Esophagus squamous epithelium (tissue), 4 donors: ENCODE measurements around the gene NBL1.

ENCODE experiments used
- CTCF ChIP-seq, 6 experiments: fragments of 450-650 bp in 4 of 6; fragments of 200-600 bp in 2 of 6; sonication (generic) in 2 of 6; IDR thresholded peaks; one replicate each; pipeline ENCODE4 v1.5.1; 2016 to 2019; ENCODE audit warnings: antibody characterized with exemption in 6 of 6, mild to moderate bottlenecking in 4 of 6, moderate library complexity in 4 of 6
- POLR2A ChIP-seq, 4 donors: fragments of 450-650 bp; IDR thresholded peaks; one replicate each; pipeline ENCODE4 v1.6.1; 2017; ENCODE audit warnings: antibody characterized with exemption in 4 of 4, mild to moderate bottlenecking in 4 of 4, moderate library complexity in 3 of 4

DNA sequence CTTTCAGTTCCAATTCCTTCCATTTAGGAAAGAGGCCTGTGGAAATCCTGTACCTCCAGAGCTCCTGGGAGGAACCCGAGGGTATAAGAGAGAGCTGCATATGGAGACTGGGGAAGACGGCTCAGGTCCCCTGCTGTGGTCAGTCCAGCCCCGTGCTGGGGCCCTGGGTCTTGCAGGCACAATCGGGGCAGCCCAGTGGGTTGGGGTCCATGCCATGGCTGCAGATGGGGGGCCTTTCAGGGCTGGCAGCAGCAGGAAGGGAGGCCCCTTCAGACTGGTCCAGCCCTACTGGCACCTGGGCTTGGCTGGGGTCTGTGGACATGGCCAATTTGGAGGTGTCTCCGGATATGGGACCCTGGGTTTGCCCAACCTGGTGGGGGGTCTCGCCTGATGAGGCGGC is 38.8 kb downstream of the NBL1 start:
- TF ChIP-seq CTCF (IDR thresholded peaks at IDR 0.05) (no peak), POLR2A (IDR thresholded peaks at IDR 0.05) (no peak)
